ELR (cell line): ENCODE measurements around the gene TRABD2A.
A peak's percentile ranks its signal among the peaks of the same experiment; 100 is the strongest.
"Not testable (repeated sequence)": the region's sequence is repeated elsewhere in the genome, so short reads cannot be mapped to it uniquely, and the experiment has no call there.

ENCODE experiments used
- DNase-seq: peaks from one replicate; pipeline ENCODE4 v3.0.0-alpha.2; 2015; ENCODE audit warnings: low read depth

TRABD2A gene

GRCh38 chr2:84880645-84881521, at the start of gene TRABD2A:
Gene TRABD2A (minus strand): TSS chr2:84881084. CDS start chr2:84881039, 45 bp downstream.
- peak; percentile 56 for DNase-seq

GRCh38 chr2:84927275-84927627, 46.4 kb upstream of the TRABD2A start:
- DNase-seq, result no peak

GRCh38 chr2:84925724-84926376, 45.0 kb upstream of the TRABD2A start:
- DNase-seq, result peak; percentile 98

GRCh38 chr2:84925336-84925723, 44.4 kb upstream of the TRABD2A start:
- DNase-seq, result no peak

GRCh38 chr2:84924173-84925106, 43.6 kb upstream of the TRABD2A start:
- DNase-seq, result peak; percentile 60

GRCh38 chr2:84923009-84923408, 42.1 kb upstream of the TRABD2A start:
- DNase-seq, result no peak

- peak; percentile 99 for DNase-seq
Observed at GRCh38 chr2:84919885-84920580, 39.1 kb upstream of the TRABD2A start.

- DNase-seq, result no peak
Observed at GRCh38 chr2:84918430-84918829, 37.5 kb upstream of the TRABD2A start.

GRCh38 chr2:84917821-84918220, 36.9 kb upstream of the TRABD2A start:
- not testable (repeated sequence) for DNase-seq

- DNase-seq, result not testable (repeated sequence)
Observed at GRCh38 chr2:84915675-84916074, 34.8 kb upstream of the TRABD2A start.

GRCh38 chr2:84914334-84914733, 33.5 kb upstream of the TRABD2A start:
- no peak for DNase-seq

- no peak for DNase-seq
Observed at GRCh38 chr2:84912984-84913383, 32.1 kb upstream of the TRABD2A start.

GRCh38 chr2:84911135-84911678, 30.3 kb upstream of the TRABD2A start:
- no peak for DNase-seq

GRCh38 chr2:84908948-84909713, 28.2 kb upstream of the TRABD2A start:
- no peak for DNase-seq

- peak; percentile 94 for DNase-seq
Observed at GRCh38 chr2:84906900-84907714, 26.2 kb upstream of the TRABD2A start.

GRCh38 chr2:84906108-84906899, 25.4 kb upstream of the TRABD2A start:
- DNase-seq, result no peak

- DNase-seq, result peak; percentile 86
Observed at GRCh38 chr2:84905181-84906107, 24.6 kb upstream of the TRABD2A start, which contains the start of gene TMSB10. Gene TMSB10 (plus strand): TSS chr2:84905656.

- DNase-seq, result peak; percentile 78
Observed at GRCh38 chr2:84904717-84905174, 23.9 kb upstream of the TRABD2A start.
